RKO (cell line): ENCODE data around the gene C4orf50.
A peak's percentile ranks its signal among the peaks of the same experiment; 100 is the strongest.

Source experiments
- DNase-seq: peaks from one replicate; pipeline ENCODE4 v3.0.0-alpha.2; 2016; ENCODE audit warnings: low spot score

C4orf50 gene

DNA sequence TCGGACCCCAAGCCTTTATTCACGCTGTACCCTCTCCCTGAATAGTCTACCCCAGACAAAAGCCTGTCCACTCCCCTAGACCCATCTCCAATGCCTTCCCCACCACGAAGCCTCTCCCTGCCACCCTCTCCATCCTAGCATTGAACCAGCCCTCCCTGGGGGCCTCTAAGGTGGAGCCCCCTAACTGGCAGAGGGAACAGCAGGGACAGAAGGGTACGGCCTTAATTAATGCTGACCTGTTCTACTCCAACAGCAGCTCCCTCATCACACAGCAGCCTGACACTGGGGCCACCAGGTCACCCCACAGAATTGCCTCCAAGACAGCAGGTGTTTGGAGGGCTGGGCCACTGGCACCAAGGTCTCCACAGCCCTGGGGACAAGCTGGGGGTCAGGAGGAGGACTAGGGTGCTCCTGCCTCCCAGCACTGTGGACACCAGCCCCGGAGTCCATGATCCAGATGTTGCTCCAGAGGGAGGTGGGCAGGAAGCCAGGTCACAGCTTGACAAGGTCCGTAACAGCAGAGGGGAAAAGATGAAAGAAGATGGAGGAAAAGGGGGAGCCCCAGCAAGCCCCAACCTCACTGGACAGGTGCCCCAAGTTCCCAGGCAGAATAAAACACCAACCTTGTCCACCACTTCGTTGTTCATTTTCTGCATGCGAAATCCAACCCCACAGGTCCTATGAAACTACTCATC lies 129.1 kb downstream of the C4orf50 start:
- no peak for DNase-seq

DNA sequence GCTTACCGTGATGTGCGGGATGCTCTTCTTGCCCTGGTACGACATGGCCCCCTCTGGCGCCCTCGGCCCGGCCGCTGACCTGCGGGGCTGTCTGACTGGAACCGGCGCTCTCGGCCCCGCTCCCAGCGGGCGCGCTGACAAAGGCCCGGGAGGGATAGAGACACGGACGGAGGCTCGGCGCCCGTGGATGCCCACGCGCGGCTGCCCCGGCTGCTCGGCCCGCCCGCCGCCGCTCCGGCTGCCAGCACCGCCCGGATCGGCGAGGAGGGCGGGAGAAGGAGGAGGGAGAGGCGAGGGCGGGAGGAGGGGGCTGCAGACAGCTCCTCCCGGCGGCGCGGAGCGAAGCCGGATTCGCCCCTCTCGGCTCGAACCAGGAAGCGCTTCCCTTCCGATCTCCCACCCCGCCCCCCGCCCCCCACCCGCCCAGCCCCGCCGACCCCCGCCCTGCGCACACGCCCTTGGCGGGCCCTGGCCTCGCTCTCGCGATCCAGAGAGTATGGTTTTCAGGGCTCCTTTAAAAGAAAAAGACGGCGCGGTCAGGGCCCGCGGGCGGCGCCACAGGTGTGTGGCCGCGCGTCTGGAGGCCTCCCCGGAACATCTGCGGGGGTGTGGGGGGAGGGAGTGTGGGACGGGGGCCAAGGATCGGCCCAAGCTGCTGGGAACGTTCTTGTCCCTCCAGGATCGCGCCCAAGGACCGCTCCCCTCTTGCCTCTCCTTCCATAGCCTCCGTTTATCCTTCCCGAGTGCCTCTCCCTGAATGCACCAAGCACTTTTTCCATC lies 129.8 kb downstream of the C4orf50 start:
- no peak for DNase-seq

DNA sequence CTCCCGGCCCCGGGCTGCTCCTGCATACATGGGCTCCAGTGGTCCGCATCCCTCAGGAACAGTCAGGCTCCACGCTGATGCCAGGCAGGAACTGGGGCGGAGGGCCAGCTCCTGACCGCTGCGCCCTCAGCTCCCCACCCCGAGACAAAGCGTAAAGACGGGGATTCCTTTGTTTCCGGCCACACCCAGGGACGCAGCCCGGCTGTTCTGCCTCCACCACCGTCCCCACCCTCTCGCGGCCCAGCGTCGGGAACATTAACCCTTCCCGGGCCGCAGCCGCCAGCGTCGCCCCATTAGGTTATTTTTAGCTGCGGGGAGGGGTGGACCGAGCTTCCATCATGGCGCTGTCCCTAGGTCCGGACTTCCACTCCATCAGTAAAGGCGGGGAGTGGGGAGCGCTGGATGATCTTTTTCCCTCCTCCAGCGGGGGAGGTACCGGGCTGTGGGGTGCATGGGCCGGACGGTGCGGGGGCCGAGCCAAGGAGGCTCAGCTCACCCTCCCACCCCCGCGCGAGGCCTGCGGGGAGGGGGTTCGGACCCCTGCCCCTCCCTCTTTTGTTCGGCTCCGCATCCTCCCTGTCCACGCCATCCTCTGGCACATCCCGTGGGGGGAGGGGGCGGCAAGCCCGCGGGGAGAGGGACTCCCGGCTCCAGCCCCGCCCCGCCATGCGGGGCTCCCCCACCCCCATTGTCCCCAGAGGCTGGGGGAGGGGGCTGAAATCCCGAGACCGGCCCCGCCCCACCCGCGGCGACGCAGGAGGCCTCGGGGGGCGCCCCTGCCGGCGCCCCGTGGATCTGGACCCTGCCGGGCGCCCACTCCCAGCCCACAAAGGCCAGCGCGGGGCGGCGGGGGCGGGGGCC lies 130.6 kb downstream of the C4orf50 start:
- no peak for DNase-seq

DNA sequence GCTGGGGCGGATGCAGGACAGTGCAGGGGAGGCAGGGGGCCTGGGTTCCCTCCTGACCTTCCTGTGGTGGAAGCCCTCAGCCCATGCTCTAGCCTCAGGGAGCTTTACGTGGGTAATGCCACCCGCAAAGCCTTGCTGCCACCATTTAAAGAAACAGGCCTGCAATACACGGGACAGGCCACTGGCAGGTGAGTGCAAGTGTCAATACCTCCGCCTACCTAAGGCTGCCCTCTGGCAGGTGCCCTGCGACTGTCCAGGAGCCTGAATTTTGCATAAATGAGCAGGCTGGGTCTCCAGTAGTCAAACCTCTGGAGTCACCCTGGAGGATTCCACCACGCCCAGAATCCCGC lies 131.2 kb downstream of the C4orf50 start:
- no peak for DNase-seq

DNA sequence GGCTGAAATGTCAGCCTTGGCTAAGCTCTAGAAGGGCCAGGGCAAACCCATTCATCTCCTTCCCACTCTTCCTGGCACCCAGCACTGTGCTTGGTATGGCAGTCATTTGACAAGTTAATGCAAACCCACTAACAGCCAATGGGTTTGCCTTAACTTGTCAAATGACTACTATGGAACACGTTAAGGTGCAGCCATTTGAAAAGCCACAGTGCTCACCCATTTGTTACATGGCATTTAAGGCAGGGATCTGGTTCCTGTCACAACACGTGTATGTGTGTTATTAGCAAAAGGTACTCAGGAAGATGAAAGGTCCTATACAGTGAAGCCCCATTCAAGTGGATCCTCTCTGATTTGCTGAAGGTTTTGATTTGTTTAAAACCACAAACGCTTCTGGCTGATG lies 132.5 kb downstream of the C4orf50 start:
- no peak for DNase-seq

DNA sequence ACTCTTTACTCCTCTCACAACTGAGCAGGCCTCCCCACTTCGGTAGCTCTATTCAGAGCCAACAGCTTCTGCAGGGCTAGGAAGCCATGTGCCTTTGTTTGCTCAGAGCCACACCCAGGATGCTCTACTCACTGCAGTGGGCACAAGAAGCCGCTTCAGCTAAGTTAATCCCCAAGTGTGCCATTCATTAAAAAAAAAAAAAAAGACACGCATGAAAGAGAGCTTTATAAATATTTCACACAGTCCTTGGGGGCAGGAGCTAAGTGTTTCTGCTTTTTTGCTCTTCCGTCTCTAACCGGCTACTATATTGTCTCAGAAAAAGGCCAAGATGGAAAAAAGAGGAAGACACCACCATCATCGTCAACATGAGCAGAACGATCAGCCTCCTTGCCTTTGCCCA lies 133.4 kb downstream of the C4orf50 start:
- DNase-seq = no peak

DNA sequence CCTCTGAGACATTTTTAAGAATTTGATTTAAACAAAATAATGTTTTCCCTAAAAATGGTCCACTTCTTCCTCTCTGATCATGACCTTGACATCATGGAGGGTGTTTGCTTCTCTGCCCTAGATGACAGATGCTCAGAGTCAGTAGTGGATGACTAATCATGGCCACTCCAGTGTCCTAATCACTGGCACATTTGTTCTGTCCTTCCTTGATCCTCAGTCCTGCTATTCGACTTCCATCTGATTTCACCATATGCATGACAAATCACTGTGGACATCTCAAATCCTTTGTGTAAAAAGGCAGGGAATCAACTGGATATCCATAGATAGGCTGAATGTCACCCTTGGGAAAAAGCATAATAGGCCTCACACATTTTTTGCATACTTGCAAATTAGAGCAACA lies 134.3 kb downstream of the C4orf50 start:
- no peak for DNase-seq

DNA sequence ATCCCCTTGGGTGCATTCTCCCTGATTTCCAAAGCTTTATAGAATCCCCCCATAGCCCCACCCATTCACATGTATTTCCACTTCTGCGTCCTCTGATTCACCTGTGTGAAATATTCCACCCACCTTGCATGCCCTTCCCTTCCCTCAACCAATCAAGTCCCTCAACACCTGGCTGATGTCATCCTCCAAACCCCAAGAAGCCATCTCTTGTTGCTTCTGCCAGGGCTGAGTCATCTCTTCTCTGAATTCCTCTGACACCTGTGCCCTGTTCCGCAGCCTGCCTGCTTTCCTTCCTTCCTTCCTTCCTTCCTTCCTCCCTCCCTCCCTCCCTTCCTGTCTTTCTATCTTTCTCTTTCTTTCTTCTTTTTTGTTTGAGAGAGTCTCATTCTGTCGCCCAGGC lies 135.3 kb downstream of the C4orf50 start:
- DNase-seq = no peak

DNA sequence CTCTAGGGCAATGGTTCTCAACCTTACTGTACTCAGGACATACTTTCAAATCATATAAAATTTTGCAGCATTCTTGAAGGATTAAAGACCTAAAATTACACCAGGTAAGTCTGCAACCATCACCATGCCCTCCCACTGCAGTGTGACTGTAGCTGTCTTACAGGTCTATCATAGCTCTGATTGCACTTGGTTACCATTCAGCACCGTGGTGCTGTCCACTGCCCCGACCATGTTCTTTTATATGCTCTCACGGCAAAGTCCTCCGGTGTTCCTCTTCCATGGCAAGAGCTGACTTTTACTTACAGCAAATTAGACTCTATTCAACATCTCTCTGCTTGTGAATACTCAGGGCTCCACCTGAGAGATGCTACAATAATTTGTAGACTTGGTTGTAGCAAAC lies 136.9 kb downstream of the C4orf50 start:
- no peak for DNase-seq

DNA sequence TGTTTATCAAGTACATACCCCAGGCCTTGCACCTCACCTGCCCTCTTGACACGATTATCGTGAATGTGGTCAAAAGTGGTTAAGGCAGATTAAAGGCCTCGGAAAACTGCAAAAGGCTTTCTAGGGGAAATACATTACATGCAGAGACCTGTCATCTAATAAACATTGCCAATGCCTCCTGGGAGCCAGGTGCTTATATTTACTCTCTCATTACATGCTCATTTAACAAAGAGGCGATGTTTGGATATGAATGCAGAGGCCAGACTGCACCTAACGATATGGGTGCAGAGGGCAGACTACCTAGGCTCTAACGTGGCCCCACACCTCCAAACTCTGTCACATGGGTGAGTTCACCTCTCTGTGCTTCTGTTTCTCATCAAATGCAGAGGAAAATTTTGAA lies 139.9 kb downstream of the C4orf50 start:
- no peak for DNase-seq

DNA sequence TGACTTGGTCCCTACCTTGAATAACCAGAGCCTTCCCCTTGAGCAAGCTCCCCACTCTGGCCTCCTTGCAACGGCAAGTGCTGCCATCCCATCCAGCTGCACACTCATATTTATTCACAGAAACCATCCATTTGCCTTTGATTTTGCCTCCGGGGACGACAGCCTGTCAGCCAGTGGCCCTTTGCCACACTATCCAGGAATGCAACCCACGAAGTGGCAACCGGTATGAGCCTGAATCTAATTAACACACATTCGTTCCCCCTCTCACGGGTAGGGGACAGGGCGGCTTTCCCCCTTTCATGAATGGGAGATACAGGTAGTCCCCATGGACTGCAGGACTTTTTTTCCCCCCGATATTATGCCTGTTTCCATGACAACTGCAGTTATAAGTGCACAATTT lies 140.8 kb downstream of the C4orf50 start:
- no peak for DNase-seq

DNA sequence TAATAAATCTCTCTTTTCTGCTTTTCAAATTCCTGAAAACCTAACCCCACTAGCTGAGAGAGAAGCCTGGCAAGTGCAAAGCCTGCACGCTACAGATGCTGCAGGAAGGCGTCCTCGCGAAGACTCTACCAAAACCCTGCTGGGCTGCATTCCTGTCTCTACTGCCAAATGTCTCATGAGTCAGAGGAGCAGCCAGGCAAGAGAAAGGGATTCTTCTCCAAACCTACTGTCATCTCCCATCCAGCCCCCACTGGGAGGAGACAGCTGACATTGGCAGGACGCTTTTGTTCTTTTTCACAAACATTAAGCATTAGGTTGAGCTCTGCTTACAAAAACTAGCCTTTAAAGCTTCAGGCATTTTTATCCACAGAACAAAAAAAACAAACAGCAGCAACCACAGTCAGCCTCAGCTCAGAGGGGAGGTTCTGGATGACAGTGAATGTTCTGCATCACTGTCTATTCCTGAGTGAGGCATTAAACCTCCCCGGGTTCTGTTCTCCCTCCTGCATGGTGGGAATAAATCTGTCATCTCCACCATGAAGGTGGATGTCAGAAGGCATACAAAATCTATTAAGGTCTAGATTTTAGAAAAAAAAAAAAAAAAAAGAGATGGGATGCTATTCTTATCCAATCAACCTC lies 143.3 kb downstream of the C4orf50 start:
- no peak for DNase-seq

DNA sequence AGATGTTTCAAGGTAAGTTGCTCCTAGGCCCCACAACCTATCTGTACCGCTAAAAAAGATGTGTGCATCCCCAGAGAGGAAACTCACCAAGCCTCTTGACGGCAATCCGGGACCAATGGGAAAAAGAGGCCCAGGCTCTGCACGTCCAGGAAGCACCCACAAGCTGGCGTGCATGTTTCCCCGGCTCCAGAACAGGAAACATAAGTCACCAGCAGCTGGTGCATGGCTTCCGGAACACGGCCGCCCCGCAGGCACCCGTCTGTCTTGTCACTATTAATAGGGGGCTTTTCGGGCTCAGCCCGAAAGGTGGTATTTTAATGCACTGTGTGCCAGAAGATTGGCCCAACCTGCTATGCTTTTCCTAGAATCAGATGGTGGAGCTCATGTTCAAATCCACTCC lies 147.5 kb downstream of the C4orf50 start:
- DNase-seq = no peak

DNA sequence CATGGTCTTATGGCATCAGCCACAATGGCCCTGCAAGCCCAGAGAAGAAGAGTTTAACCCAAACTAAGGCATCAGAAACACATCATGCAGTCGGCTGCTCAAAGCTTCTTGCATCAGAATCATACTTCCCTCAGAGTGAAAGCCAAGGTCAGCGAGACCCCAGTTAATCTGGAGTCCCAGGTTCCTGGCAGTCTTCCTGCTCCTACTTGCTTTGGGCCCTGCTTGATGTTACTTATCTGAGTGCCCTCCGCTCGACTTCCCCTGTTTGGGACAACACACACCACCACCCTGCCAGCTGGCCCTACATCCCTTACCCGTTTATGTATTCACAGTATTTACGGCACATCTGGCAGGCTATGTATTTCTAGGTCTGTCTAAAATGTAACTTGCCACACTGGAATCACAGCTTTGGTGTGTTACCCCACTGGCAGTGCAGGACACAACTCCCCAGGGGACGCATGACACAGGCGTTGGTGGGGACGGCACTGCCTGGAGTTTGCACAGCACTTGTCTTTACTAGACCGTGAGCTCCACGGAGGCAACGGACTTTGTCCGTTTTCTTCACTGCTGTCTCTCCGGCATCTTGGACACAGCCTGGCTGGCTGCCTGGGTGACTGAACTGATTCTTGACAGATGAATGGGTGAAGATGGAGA lies 148.1 kb downstream of the C4orf50 start:
- no peak for DNase-seq

DNA sequence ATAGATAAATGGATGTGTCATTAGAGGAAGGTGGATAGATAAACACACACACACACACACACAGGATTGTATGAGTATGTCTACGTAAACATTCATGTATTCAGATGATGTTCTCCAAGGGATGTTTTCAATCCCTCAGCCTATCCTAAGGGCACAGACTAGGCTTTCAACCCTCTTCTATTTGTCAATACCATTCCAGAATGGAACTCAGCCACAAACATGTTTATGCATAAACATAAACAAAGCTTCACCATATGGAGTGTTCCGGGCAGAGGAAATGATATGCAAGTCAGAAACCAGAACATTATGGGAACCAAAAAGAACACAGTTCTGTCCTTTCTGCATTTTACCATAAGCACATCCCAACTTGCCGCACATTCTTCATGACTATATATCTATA lies 150.4 kb downstream of the C4orf50 start:
- DNase-seq = no peak

DNA sequence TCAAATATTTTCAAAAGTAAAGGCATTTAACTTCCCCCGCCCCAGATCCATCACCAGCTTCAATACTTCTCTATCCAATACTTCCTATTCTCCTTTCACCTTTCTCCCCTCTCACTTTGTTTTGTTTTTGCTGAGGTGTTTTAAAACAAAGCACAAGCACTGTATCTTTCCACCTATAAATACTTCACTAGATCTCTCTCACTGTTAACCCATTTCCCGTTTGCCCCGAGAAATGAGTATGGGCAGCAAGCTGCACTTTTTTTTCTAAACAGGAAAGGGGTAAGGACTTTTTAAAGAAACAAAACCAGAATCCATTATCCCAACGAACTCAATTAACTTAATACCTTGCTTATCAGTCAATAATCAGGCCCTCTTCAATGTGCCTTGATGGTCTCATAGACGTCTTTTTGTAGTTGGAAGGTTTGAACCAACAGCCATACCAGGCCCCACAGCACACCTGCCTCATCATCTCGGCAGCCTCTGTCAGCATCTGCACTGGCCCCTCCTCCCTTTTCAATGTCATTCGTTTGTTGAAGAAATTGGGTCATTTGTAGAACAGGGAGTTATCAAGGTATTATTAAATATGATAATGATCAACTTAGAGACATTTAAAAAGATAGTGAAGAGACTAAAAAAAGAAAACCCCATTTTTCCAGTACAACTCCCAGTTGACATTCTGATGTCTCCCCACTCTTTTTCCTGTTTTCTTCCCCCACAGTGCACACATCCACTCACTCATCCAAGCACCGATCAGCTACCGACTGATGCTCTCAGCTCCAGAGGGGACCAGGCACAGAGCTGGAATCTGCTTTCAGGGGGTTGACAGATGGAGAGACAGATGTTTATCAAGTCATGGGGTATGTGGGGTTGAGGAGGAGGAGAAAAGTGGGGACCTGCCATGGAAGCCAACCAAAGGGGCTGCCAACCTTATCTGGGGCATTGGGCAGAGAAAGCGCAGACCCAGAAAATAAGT lies 151.1 kb downstream of the C4orf50 start:
- no peak for DNase-seq

DNA sequence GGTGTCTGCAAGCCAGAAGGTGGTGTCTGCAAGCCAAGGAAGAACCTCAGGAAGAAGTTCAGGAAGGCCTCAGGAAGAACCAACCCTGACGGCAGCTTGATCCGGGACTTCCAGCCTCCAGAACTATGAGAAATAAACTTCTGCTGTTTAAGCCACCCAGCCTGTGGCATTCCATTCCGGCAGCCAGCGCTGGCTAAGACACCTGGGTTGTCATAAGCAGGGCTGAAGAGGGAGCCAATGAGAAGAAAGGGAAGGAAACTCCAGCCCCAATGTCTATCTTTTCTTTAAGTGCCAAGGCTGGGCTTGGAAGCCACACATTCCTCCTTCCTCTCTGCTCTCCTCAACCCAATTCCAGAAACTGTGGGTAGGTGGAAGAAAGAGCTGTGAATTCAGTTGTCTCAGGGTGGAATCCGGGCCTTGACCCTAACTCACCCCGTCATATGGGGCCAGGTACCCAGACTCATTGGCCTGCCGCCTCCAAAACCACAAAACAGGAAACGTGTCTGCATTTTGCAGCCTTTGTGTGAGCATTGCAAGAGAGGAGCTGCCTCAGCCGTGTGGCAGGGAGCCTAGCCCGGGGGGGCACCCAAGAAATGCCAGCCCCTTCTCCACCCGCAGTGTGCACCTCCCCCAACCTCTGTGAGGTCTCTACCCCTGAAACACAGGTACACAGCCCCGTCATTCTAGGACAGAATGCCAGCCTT lies 152.2 kb downstream of the C4orf50 start:
- no peak for DNase-seq

DNA sequence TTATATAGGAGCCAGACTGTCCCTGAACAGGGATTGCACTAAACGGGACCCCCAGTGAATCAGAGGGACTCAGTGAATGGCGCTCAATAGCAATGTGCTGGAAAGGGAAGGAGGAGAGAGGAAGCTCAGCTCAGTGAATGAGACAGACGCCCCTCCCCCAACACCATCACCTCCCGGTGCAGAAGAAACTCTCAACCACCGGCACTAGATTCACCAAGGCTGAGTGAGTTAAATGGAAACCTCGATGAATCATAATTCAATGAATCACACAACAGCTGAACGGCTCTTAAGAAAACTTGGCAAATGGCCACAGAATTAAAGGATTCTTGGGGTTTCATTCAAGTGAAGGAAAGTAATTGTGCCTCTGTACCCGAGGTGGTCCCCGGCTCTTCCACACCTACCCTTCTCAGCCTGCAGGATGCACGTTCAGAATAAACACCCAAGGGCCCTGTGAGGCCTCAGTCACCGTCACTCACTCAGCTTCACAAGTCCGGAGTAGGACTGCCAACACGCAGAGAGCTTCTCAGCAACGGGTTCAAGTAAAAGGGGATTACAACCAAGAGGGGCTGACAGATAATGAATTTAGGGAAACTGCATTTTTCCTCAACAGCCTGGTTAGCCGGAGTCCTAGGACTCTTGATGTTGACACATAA lies 154.6 kb downstream of the C4orf50 start:
- DNase-seq = peak; percentile 91

DNA sequence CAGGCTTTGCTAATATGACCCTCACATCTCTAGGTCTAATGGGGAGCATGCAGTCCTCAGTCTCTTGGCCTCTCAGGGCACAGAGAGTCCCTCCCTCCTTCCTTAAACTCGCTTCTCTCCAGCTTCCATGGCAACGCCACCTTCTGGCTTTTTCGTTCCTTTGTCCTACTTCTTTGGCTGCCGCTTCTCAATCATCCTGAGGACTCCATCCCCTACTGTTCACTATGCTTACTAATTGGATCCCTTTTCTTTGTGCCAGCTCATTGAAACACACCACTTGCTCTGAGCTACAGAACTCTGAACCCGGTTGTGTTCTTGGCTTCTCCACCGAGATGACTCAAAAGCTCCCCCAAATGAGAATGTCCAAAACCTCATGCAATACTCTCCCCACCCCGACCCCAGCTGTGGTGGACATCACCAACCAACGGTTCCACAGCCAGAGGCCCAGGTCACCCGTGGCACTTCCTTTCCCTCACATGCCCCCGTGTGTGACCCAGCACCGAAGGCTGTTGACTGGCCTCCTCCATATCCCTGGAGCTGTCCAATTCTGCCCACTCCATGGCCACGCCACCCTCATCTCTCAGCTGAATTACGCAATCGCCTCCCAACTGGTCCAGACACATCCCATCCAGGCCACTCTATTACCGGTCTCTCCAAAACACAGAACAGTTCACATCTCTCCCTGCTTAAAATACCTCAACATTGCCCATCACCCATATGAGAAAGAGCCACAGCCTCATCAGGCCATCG lies 160.0 kb downstream of the C4orf50 start:
- no peak for DNase-seq
